Measurements from ENCODE around the gene NCKIPSD.

- no peak for TF ChIP-seq EP300 (IDR thresholded peaks at IDR 0.05)
- TF ChIP-seq, protein P1, sequence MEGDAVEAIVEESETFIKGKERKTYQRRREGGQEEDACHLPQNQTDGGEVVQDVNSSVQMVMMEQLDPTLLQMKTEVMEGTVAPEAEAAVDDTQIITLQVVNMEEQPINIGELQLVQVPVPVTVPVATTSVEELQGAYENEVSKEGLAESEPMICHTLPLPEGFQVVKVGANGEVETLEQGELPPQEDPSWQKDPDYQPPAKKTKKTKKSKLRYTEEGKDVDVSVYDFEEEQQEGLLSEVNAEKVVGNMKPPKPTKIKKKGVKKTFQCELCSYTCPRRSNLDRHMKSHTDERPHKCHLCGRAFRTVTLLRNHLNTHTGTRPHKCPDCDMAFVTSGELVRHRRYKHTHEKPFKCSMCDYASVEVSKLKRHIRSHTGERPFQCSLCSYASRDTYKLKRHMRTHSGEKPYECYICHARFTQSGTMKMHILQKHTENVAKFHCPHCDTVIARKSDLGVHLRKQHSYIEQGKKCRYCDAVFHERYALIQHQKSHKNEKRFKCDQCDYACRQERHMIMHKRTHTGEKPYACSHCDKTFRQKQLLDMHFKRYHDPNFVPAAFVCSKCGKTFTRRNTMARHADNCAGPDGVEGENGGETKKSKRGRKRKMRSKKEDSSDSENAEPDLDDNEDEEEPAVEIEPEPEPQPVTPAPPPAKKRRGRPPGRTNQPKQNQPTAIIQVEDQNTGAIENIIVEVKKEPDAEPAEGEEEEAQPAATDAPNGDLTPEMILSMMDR (IDR thresholded peaks at IDR 0.05), result no peak
Observed at GRCh38 chr3:48694610-48695392, 9.1 kb upstream of the NCKIPSD start.

Measured in sigmoid colon (tissue), 4 donors.